H9 (cell line): ENCODE measurements around the gene DPYSL5. TPM values are rescaled to one million over a fixed set of nuclear protein-coding genes. Genes with fewer than 3 reads are reported as not detected.

Source experiments
- DNase-seq: peaks from one replicate; pipeline ENCODE4 v3.0.0-alpha.2; 2017
- H2AFZ ChIP-seq: one replicate; pipeline ENCODE4 v1.6.1; 2013; ENCODE audit warnings: mild to moderate bottlenecking, low read length, control low read depth, moderate library complexity
- H2AK5ac ChIP-seq: 2 replicates; pipeline ENCODE4 v1.6.1; 2013; ENCODE audit warnings: low read length, control low read depth, mixed read lengths; ENCODE audit not compliant: insufficient read length
- H2BK120ac ChIP-seq: one replicate; pipeline ENCODE4 v1.6.1; 2013; ENCODE audit warnings: low read depth, mild to moderate bottlenecking, low read length, control low read depth, inconsistent platforms; ENCODE audit not compliant: poor library complexity, severe bottlenecking
- H2BK12ac ChIP-seq: 2 replicates; pipeline ENCODE4 v1.6.1; 2013; ENCODE audit warnings: low read length, control low read depth, mixed read lengths, low read depth; ENCODE audit not compliant: insufficient read length
- H2BK15ac ChIP-seq: 2 replicates; pipeline ENCODE4 v1.6.1; 2013; ENCODE audit warnings: low read depth, low read length, control low read depth
- H2BK20ac ChIP-seq: one replicate; pipeline ENCODE4 v1.6.1; 2013; ENCODE audit warnings: low read depth, mild to moderate bottlenecking, low read length, control low read depth, inconsistent platforms; ENCODE audit not compliant: poor library complexity, severe bottlenecking
- H2BK5ac ChIP-seq: 2 replicates; pipeline ENCODE4 v1.6.1; 2013; ENCODE audit warnings: low read length, control low read depth, mixed read lengths; ENCODE audit not compliant: insufficient read length
- H3K14ac ChIP-seq: 2 replicates; pipeline ENCODE4 v1.6.1; 2013; ENCODE audit warnings: low read length, control low read depth; ENCODE audit not compliant: insufficient read depth
- H3K18ac ChIP-seq: 2 replicates; pipeline ENCODE4 v1.6.1; 2013; ENCODE audit warnings: low read depth, mild to moderate bottlenecking, mixed read lengths, low read length, control low read depth; ENCODE audit not compliant: insufficient read length
- H3K23ac ChIP-seq: 2 replicates; pipeline ENCODE4 v1.6.1; 2013; ENCODE audit warnings: low read length, control low read depth, mixed read lengths, low read depth; ENCODE audit not compliant: insufficient read length
- H3K23me2 ChIP-seq: 2 replicates; pipeline ENCODE4 v1.6.1; 2013; ENCODE audit warnings: low read depth, mild to moderate bottlenecking, mixed read lengths, low read length, control low read depth; ENCODE audit not compliant: insufficient read length, poor library complexity, severe bottlenecking
- H3K27ac ChIP-seq: 2 replicates; pipeline ENCODE4 v1.5.1; 2013; ENCODE audit warnings: low read length, control low read depth, mixed read lengths, low read depth; ENCODE audit not compliant: insufficient read length
- H3K27me3 ChIP-seq: 2 replicates; pipeline ENCODE4 v1.6.1; 2013; ENCODE audit warnings: low read length, control low read depth, inconsistent platforms; ENCODE audit not compliant: insufficient read depth
- H3K4ac ChIP-seq: 2 replicates; pipeline ENCODE4 v1.6.1; 2013; ENCODE audit warnings: low read depth, mild to moderate bottlenecking, control low read depth, inconsistent platforms, low read length, moderate library complexity
- H3K4me1 ChIP-seq: 2 replicates; pipeline ENCODE4 v1.6.1; 2013; ENCODE audit warnings: low read length, control low read depth, inconsistent platforms; ENCODE audit not compliant: insufficient read depth
- H3K4me2 ChIP-seq: 2 replicates; pipeline ENCODE4 v1.6.1; 2013; ENCODE audit warnings: low read length, control low read depth, mixed read lengths; ENCODE audit not compliant: insufficient read length, insufficient read depth
- H3K56ac ChIP-seq: 2 replicates; pipeline ENCODE4 v1.6.1; 2013; ENCODE audit warnings: low read depth, mild to moderate bottlenecking, mixed read lengths, low read length, control low read depth; ENCODE audit not compliant: insufficient read length
- H3K79me1 ChIP-seq: 2 replicates; pipeline ENCODE4 v1.6.1; 2013; ENCODE audit warnings: low read depth, mild to moderate bottlenecking, moderate library complexity, low read length, control low read depth, inconsistent platforms; ENCODE audit not compliant: insufficient read depth, poor library complexity, severe bottlenecking
- H3K79me2 ChIP-seq: 2 replicates; pipeline ENCODE4 v1.6.1; 2013; ENCODE audit warnings: low read length, control low read depth, inconsistent platforms; ENCODE audit not compliant: insufficient read depth
- H3K9ac ChIP-seq: 2 replicates; pipeline ENCODE4 v1.6.1; 2013; ENCODE audit warnings: low read length, control low read depth, mixed read lengths; ENCODE audit not compliant: insufficient read length; ENCODE audit errors: extremely low read depth
- H3K9me3 ChIP-seq: one replicate; pipeline ENCODE4 v1.6.1; 2013; ENCODE audit warnings: low read depth, low read length, inconsistent platforms; ENCODE audit not compliant: control insufficient read depth
- H3T11ph ChIP-seq: one replicate; pipeline ENCODE4 v1.6.1; 2013; ENCODE audit warnings: mild to moderate bottlenecking, low read length, control low read depth, inconsistent platforms
- H4K20me1 ChIP-seq: one replicate; pipeline ENCODE4 v1.6.1; 2013; ENCODE audit not compliant: control insufficient read depth, insufficient read length, insufficient read depth
- H4K5ac ChIP-seq: 2 replicates; pipeline ENCODE4 v1.6.1; 2013; ENCODE audit warnings: low read depth, mild to moderate bottlenecking, mixed read lengths, low read length, control low read depth; ENCODE audit not compliant: insufficient read length
- H4K8ac ChIP-seq: replicated peaks from 2 replicates; pipeline ENCODE4 v1.6.1; 2013; ENCODE audit warnings: low read length, control low read depth, mixed read lengths, low read depth; ENCODE audit not compliant: insufficient read length
- H4K91ac ChIP-seq: 2 replicates; pipeline ENCODE4 v1.6.1; 2013; ENCODE audit warnings: low read depth, mild to moderate bottlenecking, moderate library complexity, mixed read lengths, low read length, control low read depth; ENCODE audit not compliant: insufficient read length
- H3K27ac Mint-ChIP-seq, 3 experiments: 2 replicates in 2 of 3; 3 replicates in 1 of 3; pipeline ENCODE4 v1.8.0; 2020 to 2021; ENCODE audit warnings: mixed read lengths in 3 of 3, mild to moderate bottlenecking in 1 of 3, moderate library complexity in 1 of 3
- H3K27me3 Mint-ChIP-seq: 2 replicates; pipeline ENCODE4 v1.8.0; 2021; ENCODE audit warnings: low read depth, mild to moderate bottlenecking, moderate library complexity, mixed read lengths
- H3K36me3 Mint-ChIP-seq, 3 experiments: 2 replicates in 2 of 3; 3 replicates in 1 of 3; pipeline ENCODE4 v1.8.0; 2020 to 2021; ENCODE audit warnings: low read depth in 3 of 3, mixed read lengths in 3 of 3; ENCODE audit not compliant: insufficient read depth in 1 of 3
- H3K4me1 Mint-ChIP-seq, 2 experiments: 2 replicates each; pipeline ENCODE4 v1.8.0; 2020; ENCODE audit warnings: mixed read lengths in 2 of 2
- H3K4me3 Mint-ChIP-seq, 2 experiments: 2 replicates in 1 of 2; 3 replicates in 1 of 2; pipeline ENCODE4 v1.8.0; 2020 to 2021; ENCODE audit warnings: mild to moderate bottlenecking in 2 of 2, mixed read lengths in 2 of 2, moderate library complexity in 1 of 2
- H3K9me3 Mint-ChIP-seq, 2 experiments: 2 replicates in 1 of 2; 3 replicates in 1 of 2; pipeline ENCODE4 v1.8.0; 2020; ENCODE audit warnings: mild to moderate bottlenecking in 2 of 2, mixed read lengths in 2 of 2, moderate library complexity in 1 of 2
- CTCF ChIP-seq: fragments of 200-600 bp; sonication (generic); conservative IDR thresholded peaks from 3 replicates; pipeline ENCODE4 v1.8.0; 2021; ENCODE audit warnings: antibody characterized with exemption, mild to moderate bottlenecking
- WGBS: extraction: QIAGEN DNeasy Blood & Tissue Kit; methylation state at CpG from one replicate; pipeline ENCODE4 v1.1.7; 2013; ENCODE audit warnings: missing lambda C conversion rate, low lambda C conversion rate, mixed read lengths; ENCODE audit not compliant: insufficient read length; ENCODE audit errors: extremely low coverage; 5-methylcytosine and 5-hydroxymethylcytosine counted together
- total RNA-seq: library from RNA; stranded (reverse); gene quantifications from 2 replicates; pipeline ENCODE4 v1.2.1, GENCODE V29; 2021

Gene DPYSL5
- total RNA-seq, 1 experiment from 2014 or later = 6.4 TPM

- H3K14ac ChIP-seq = no peak overlapping the region
- peaks cover 2% of the 10 kb centered on the region; the same call in 1 of the 2 replicates for H3K4me1 ChIP-seq
- no peak overlapping the region for H4K5ac ChIP-seq
- no peaks in the 10 kb centered on the region for H3K79me1 ChIP-seq
- H2AFZ ChIP-seq = no peak overlapping the region
- H4K8ac ChIP-seq = no peak overlapping the region
- H2BK5ac ChIP-seq = no peak overlapping the region
- H3K18ac ChIP-seq = no peak overlapping the region
- no peaks in the 10 kb centered on the region; a peak in 1 of 5 replicates for H3K9me3 Mint-ChIP-seq
- H3K9ac ChIP-seq = no peak overlapping the region
- H2BK15ac ChIP-seq = no peak overlapping the region
- no peaks in the 10 kb centered on the region for H4K20me1 ChIP-seq
- no peak overlapping the region for H2AK5ac ChIP-seq
- H3K23ac ChIP-seq = no peak overlapping the region
- H3K9me3 ChIP-seq = no peaks in the 10 kb centered on the region
- no peak overlapping the region for H3K56ac ChIP-seq
- H3K27ac ChIP-seq = no peak overlapping the region
- no peaks in the 10 kb centered on the region for H3K27me3 ChIP-seq
- H4K91ac ChIP-seq = no peak overlapping the region
- H3K36me3 Mint-ChIP-seq = peaks cover 0 to 14% (median 4%) of the 10 kb centered on the region in 3 experiments; a peak in 3 of 7 replicates
- peak overlapping the region in 1 of 3 experiments; percentile 19; a peak in 1 of 7 replicates for H3K27ac Mint-ChIP-seq
- H2BK20ac ChIP-seq = no peak overlapping the region
- TF ChIP-seq CTCF = no peak; the same call in 1 of the 3 replicates
- peaks cover 3% of the 10 kb centered on the region for H3K27me3 Mint-ChIP-seq
- DNase-seq = peak; percentile 45
- H3K4me3 Mint-ChIP-seq = no peak overlapping the region
- H3K4ac ChIP-seq = no peak overlapping the region
- no peak overlapping the region for H3T11ph ChIP-seq
- no CpG with 5 or more reads among the region's 10 CpGs for WGBS
- no peak overlapping the region for H2BK120ac ChIP-seq
- no peak overlapping the region for H3K4me2 ChIP-seq
- H3K23me2 ChIP-seq = peaks cover 3% of the 10 kb centered on the region
- H3K79me2 ChIP-seq = no peaks in the 10 kb centered on the region
- no peak overlapping the region for H2BK12ac ChIP-seq
- H3K4me1 Mint-ChIP-seq = peaks cover 0 to 13% of the 10 kb centered on the region in 2 experiments
These were observed 66.2 kb downstream of the DPYSL5 start for GRCh38 chr2:26913999-26914658.
